GM21423 (cell line): Measurements from ENCODE around the gene PDK4.
"Not testable (repeated sequence)": the region's sequence is repeated elsewhere in the genome, so short reads cannot be mapped to it uniquely, and the experiment has no call there.

ENCODE experiments used
- ATAC-seq: cut with Tn5 transposase; IDR thresholded peaks from one replicate; pipeline ENCODE4 v1.9.1; 2021; ENCODE audit warnings: mild to moderate bottlenecking, moderate library complexity; ENCODE audit not compliant: unreplicated experiment

PDK4 gene

GRCh38 chr7:95605275-95605674 is 9.0 kb upstream of the PDK4 start:
- no peak for ATAC-seq

- ATAC-seq: not testable (repeated sequence)
Measured at GRCh38 chr7:95604811-95605210, 8.5 kb upstream of the PDK4 start.

- ATAC-seq: not testable (repeated sequence)
Measured at GRCh38 chr7:95604397-95604796, 8.1 kb upstream of the PDK4 start.

- no peak for ATAC-seq
Measured at GRCh38 chr7:95602421-95602820, 6.1 kb upstream of the PDK4 start.

- ATAC-seq: no peak
Measured at GRCh38 chr7:95601316-95601715, 5.0 kb upstream of the PDK4 start.

GRCh38 chr7:95599069-95599468 is 2.8 kb upstream of the PDK4 start:
- no peak for ATAC-seq

GRCh38 chr7:95598511-95598910 is 2.2 kb upstream of the PDK4 start:
- ATAC-seq: no peak

- ATAC-seq: no peak
Measured at GRCh38 chr7:95595746-95596197, 544 bp downstream of the PDK4 start.

GRCh38 chr7:95594185-95594584 is 2.1 kb downstream of the PDK4 start:
- no peak for ATAC-seq

- ATAC-seq: no peak
Measured at GRCh38 chr7:95593343-95593742, 3.0 kb downstream of the PDK4 start.

- ATAC-seq: no peak
Measured at GRCh38 chr7:95592570-95592969, 3.7 kb downstream of the PDK4 start.

GRCh38 chr7:95590387-95591248 is 5.7 kb downstream of the PDK4 start:
- ATAC-seq: no peak

- no peak for ATAC-seq
Measured at GRCh38 chr7:95589766-95590165, 6.5 kb downstream of the PDK4 start.

GRCh38 chr7:95589031-95589430 is 7.3 kb downstream of the PDK4 start:
- ATAC-seq: no peak

GRCh38 chr7:95586951-95587301 is 9.4 kb downstream of the PDK4 start:
- ATAC-seq: no peak

- ATAC-seq: no peak
Measured at GRCh38 chr7:95585426-95585789, 10.9 kb downstream of the PDK4 start.

- ATAC-seq: no peak
Measured at GRCh38 chr7:95584769-95585425, 11.4 kb downstream of the PDK4 start.

GRCh38 chr7:95583834-95584621 is 12.3 kb downstream of the PDK4 start:
- ATAC-seq: no peak

- ATAC-seq: no peak
Measured at GRCh38 chr7:95582578-95583293, 13.6 kb downstream of the PDK4 start.

GRCh38 chr7:95581467-95581866 is 14.8 kb downstream of the PDK4 start:
- ATAC-seq: no peak

GRCh38 chr7:95579318-95579717 is 17.0 kb downstream of the PDK4 start:
- no peak for ATAC-seq
